NCI-H748 (cell line): ENCODE measurements around the gene OTUB1.

ENCODE experiments used
- DNase-seq: peaks from one replicate; lab custom pipeline; 2025; ENCODE audit not compliant: unreplicated experiment; lab: John Stamatoyannopoulos, UW

Gene OTUB1

GRCh38 chr11:64004590-64004984 lies 18.3 kb downstream of the OTUB1 start:
- DNase-seq = no peak

- no peak for DNase-seq
These were observed 19.5 kb downstream of the OTUB1 start for GRCh38 chr11:64005691-64006090.

GRCh38 chr11:64006398-64006797 lies 20.2 kb downstream of the OTUB1 start:
- DNase-seq = no peak

GRCh38 chr11:64007160-64007628 lies 21.0 kb downstream of the OTUB1 start:
- peak; percentile 52 for DNase-seq

- DNase-seq = peak; percentile 77
These were observed 21.5 kb downstream of the OTUB1 start for GRCh38 chr11:64007629-64008282.

GRCh38 chr11:64008283-64008913 lies 22.2 kb downstream of the OTUB1 start:
- no peak for DNase-seq

GRCh38 chr11:64008914-64009633 lies 22.8 kb downstream of the OTUB1 start:
- no peak for DNase-seq

- DNase-seq = no peak
These were observed 23.5 kb downstream of the OTUB1 start for GRCh38 chr11:64009710-64010109.

GRCh38 chr11:64010783-64011182 lies 24.5 kb downstream of the OTUB1 start:
- no peak for DNase-seq

GRCh38 chr11:64011371-64011770 lies 25.1 kb downstream of the OTUB1 start:
- no peak for DNase-seq

- no peak for DNase-seq
These were observed 27.1 kb downstream of the OTUB1 start for GRCh38 chr11:64013141-64013896.

GRCh38 chr11:64014356-64014755 lies 28.1 kb downstream of the OTUB1 start:
- DNase-seq = no peak

- DNase-seq = no peak
These were observed 29.3 kb downstream of the OTUB1 start for GRCh38 chr11:64015510-64015909.

- DNase-seq = no peak
These were observed 30.0 kb downstream of the OTUB1 start for GRCh38 chr11:64015935-64016845.

GRCh38 chr11:64017945-64018224 lies 31.6 kb downstream of the OTUB1 start:
- no peak for DNase-seq

GRCh38 chr11:64018310-64018709 lies 32.1 kb downstream of the OTUB1 start:
- DNase-seq = no peak

- no peak for DNase-seq
These were observed 33.1 kb downstream of the OTUB1 start for GRCh38 chr11:64019106-64020037.

- DNase-seq = no peak
These were observed 34.9 kb downstream of the OTUB1 start for GRCh38 chr11:64020976-64021756.

- DNase-seq = peak; percentile 10
These were observed 35.5 kb downstream of the OTUB1 start for GRCh38 chr11:64021757-64022093.
